ENCODE results near the gene CREB3L1.

Gene CREB3L1

GRCh38 chr11:46293066-46293465 is 15.6 kb downstream of the CREB3L1 start:
- no peak overlapping the region for H3K4me3 ChIP-seq
- TF ChIP-seq CTCF (IDR thresholded peaks at IDR 0.05), result no peak
- H3K27ac ChIP-seq, result no peak overlapping the region
- no peak for DNase-seq (ENCODE audit: low spot score)

- no peak overlapping the region for H3K27ac ChIP-seq
- no peak for TF ChIP-seq CTCF (IDR thresholded peaks at IDR 0.05)
- no peak overlapping the region for H3K4me3 ChIP-seq
- DNase-seq (ENCODE audit: low spot score), result no peak
These were observed 16.2 kb downstream of the CREB3L1 start for GRCh38 chr11:46293641-46294103.

- Histone ChIP-seq H3K4me3 (peak overlapping the region; percentile 76), H3K27ac (peak overlapping the region in 1 of 2 donors; percentile 6)
- no peak for TF ChIP-seq CTCF (IDR thresholded peaks at IDR 0.05)
- no peak for DNase-seq (ENCODE audit: low spot score)
These were observed 17.2 kb downstream of the CREB3L1 start for GRCh38 chr11:46294365-46295309.

GRCh38 chr11:46295312-46296058 is 18.0 kb downstream of the CREB3L1 start:
- DNase-seq (ENCODE audit: low spot score), result no peak
- Histone ChIP-seq H3K4me3 (peak overlapping the region; percentile 76), H3K27ac (peak overlapping the region in 1 of 2 donors; percentile 56)
- TF ChIP-seq CTCF (IDR thresholded peaks at IDR 0.05), result no peak

GRCh38 chr11:46296059-46296527 is 18.6 kb downstream of the CREB3L1 start:
- TF ChIP-seq CTCF (IDR thresholded peaks at IDR 0.05), result no peak
- no peak for DNase-seq (ENCODE audit: low spot score)
- Histone ChIP-seq H3K4me3 (peak overlapping the region; percentile 76), H3K27ac (peak overlapping the region in 1 of 2 donors; percentile 56)

- Histone ChIP-seq H3K4me3 (peak overlapping the region; percentile 76), H3K27ac (peak overlapping the region in 1 of 2 donors; percentile 56)
- DNase-seq (ENCODE audit: low spot score), result no peak
- TF ChIP-seq CTCF (IDR thresholded peaks at IDR 0.05), result no peak
These were observed 19.3 kb downstream of the CREB3L1 start for GRCh38 chr11:46296528-46297448.

All from coronary artery (tissue), 2 donors.